ENCODE data around the gene GPC5.

Gene GPC5

DNA sequence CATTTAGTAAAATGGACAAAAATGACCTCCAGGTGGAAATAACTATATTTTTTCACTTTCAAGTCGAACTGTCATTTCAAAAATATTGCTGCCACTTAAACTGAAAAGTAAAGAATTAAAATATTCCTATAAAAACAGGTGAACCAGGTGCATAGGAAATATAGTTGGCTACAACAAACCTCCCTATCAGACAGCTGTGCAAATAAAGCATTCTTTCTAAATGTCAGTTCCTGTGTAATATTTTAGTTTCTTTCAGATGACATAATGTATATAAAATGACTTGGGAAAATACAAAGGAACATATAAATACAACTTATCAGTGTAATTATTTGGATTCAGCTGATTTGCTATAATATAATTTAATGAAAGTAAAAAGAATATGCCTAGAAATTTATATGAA, 1424.6 kb downstream of the GPC5 start:
- H4K20me1 ChIP-seq (ENCODE audit: insufficient read depth), result no peaks in the 10 kb centered on the region
- no peak overlapping the region for H3K4me3 ChIP-seq (IDR thresholded peaks at IDR 0.05; ENCODE audit: insufficient read depth, low read depth, low read length)
- no peak overlapping the region for H2AFZ ChIP-seq (ENCODE audit: low read depth)
- H3K27ac ChIP-seq, result no peak overlapping the region
- no peak overlapping the region for H3K9ac ChIP-seq
- no peak overlapping the region for H3K4me2 ChIP-seq
- H3K4me1 ChIP-seq (ENCODE audit: low read depth, poor library complexity, severe bottlenecking), result no peaks in the 10 kb centered on the region
- no peak for TF ChIP-seq CTCF (conservative IDR thresholded peaks at IDR 0.05; ENCODE audit: low read depth, low read length)
- H3K79me2 ChIP-seq (ENCODE audit: insufficient read depth, low read depth), result no peaks in the 10 kb centered on the region
- H3K27me3 ChIP-seq (ENCODE audit: insufficient read depth, low read depth), result no peaks in the 10 kb centered on the region
- no peaks in the 10 kb centered on the region for H3K36me3 ChIP-seq (ENCODE audit: insufficient read depth)

DNA sequence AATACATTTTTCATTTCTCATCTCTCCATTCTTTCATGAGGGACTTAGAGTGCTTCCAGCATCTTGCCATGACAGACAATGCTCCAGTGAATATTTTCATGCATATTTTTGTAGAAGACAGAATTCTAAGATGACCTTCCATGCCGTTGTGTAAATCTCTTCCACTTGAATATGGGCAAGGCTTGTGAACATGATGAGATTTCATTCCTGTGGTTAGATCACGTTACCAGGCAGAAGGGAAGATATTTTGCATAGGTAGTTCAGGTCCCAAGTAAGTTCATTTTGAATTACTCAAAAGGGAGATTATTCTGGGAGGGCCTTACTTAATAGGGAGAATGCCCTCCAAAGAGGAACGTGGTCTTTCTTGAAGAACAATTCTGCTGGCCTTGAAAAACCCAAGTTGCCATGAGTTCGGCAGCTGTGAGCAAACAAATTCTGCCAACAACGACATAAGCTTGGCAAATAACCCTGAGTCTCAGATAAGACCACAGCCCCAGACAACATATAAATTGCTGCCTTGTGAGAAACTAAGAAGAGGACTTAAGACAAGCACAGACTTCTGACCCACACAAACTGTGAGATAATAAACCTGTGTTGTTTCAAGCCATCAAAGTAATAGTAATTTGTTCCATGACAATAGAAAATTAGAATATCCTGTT, 1427.6 kb downstream of the GPC5 start:
- H3K27ac ChIP-seq, result no peak overlapping the region
- H2AFZ ChIP-seq (ENCODE audit: low read depth), result no peak overlapping the region
- H3K27me3 ChIP-seq (ENCODE audit: insufficient read depth, low read depth), result no peaks in the 10 kb centered on the region
- H3K9ac ChIP-seq, result no peak overlapping the region
- H4K20me1 ChIP-seq (ENCODE audit: insufficient read depth), result no peaks in the 10 kb centered on the region
- no peaks in the 10 kb centered on the region for H3K4me1 ChIP-seq (ENCODE audit: low read depth, poor library complexity, severe bottlenecking)
- H3K79me2 ChIP-seq (ENCODE audit: insufficient read depth, low read depth), result no peaks in the 10 kb centered on the region
- no peak for TF ChIP-seq CTCF (conservative IDR thresholded peaks at IDR 0.05; ENCODE audit: low read depth, low read length)
- H3K4me3 ChIP-seq (IDR thresholded peaks at IDR 0.05; ENCODE audit: insufficient read depth, low read depth, low read length), result no peak overlapping the region
- H3K36me3 ChIP-seq (ENCODE audit: insufficient read depth), result no peaks in the 10 kb centered on the region
- no peak overlapping the region for H3K4me2 ChIP-seq

- Histone ChIP-seq H3K4me1 (ENCODE audit: low read depth, poor library complexity, severe bottlenecking) (no peaks in the 10 kb centered on the region), H3K79me2 (ENCODE audit: insufficient read depth, low read depth) (no peaks in the 10 kb centered on the region), H3K9ac (no peak overlapping the region), H3K4me2 (no peak overlapping the region), H3K27ac (no peak overlapping the region), H3K4me3 (IDR thresholded peaks at IDR 0.05; ENCODE audit: insufficient read depth, low read depth, low read length) (no peak overlapping the region), H3K36me3 (ENCODE audit: insufficient read depth) (no peaks in the 10 kb centered on the region), H4K20me1 (ENCODE audit: insufficient read depth) (no peaks in the 10 kb centered on the region), H3K27me3 (ENCODE audit: insufficient read depth, low read depth) (no peaks in the 10 kb centered on the region), H2AFZ (ENCODE audit: low read depth) (no peak overlapping the region)
- TF ChIP-seq CTCF (conservative IDR thresholded peaks at IDR 0.05; ENCODE audit: low read depth, low read length), result no peak
Observed at GRCh38 chr13:92827503-92827902, 1429.1 kb downstream of the GPC5 start.

GRCh38 chr13:92829930-92830329, 1431.5 kb downstream of the GPC5 start:
- H3K9ac ChIP-seq, result no peak overlapping the region
- no peak overlapping the region for H2AFZ ChIP-seq (ENCODE audit: low read depth)
- no peaks in the 10 kb centered on the region for H3K4me1 ChIP-seq (ENCODE audit: low read depth, poor library complexity, severe bottlenecking)
- no peaks in the 10 kb centered on the region for H3K36me3 ChIP-seq (ENCODE audit: insufficient read depth)
- TF ChIP-seq CTCF (conservative IDR thresholded peaks at IDR 0.05; ENCODE audit: low read depth, low read length), result no peak
- H3K27me3 ChIP-seq (ENCODE audit: insufficient read depth, low read depth), result no peaks in the 10 kb centered on the region
- H3K4me3 ChIP-seq (IDR thresholded peaks at IDR 0.05; ENCODE audit: insufficient read depth, low read depth, low read length), result no peak overlapping the region
- H4K20me1 ChIP-seq (ENCODE audit: insufficient read depth), result no peaks in the 10 kb centered on the region
- no peaks in the 10 kb centered on the region for H3K79me2 ChIP-seq (ENCODE audit: insufficient read depth, low read depth)
- H3K4me2 ChIP-seq, result no peak overlapping the region
- no peak overlapping the region for H3K27ac ChIP-seq
